Activated CD8-positive, alpha-beta memory T cell treated with anti-CD3 and anti-CD28 coated beads for 4 hours (primary cell): Measurements from ENCODE around the gene ACTG2.

Source experiments
- DNase-seq, 2 donors: peaks; one replicate each; pipeline ENCODE4 v3.0.0-alpha.2; 2020; ENCODE audit warnings: low read depth in 2 of 2

Gene ACTG2

GRCh38 chr2:73968357-73968937, 75.6 kb downstream of the ACTG2 start:
- DNase-seq: no peak

DNA sequence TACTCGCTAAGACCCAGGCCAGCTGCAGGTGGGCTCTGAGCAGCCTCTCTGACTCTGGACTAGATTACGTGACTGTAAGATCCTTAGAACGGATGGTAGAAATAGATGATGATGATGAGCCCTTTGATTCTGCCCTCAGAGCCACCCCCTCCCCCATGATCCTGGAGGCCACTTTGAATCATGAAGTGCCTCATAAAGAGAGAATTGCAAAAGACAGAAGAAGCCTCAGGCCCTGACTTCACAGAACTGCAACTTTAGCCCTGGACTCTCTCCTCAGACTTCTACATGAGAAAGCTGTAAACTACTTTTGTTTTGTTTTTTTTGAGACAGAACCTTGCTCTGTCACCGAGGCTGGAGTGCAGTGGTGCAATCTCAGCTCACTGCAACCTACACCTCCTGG, 76.5 kb downstream of the ACTG2 start:
- DNase-seq: no peak
